CD4-positive, CD25-positive, alpha-beta regulatory T cell (primary cell): ENCODE results near the gene HYDIN. TPM values are rescaled to one million over a fixed set of nuclear protein-coding genes. Genes with fewer than 3 reads are reported as not detected.

ENCODE experiments used
- ATAC-seq, 2 donors: fragments of 150-1000 bp; cut with Tn5 transposase; one replicate each; pipeline ENCODE4 v1.10.0; 2021; ENCODE audit warnings: low read depth in 2 of 2, moderate number of reproducible peaks in 2 of 2, moderate library complexity in 1 of 2
- DNase-seq, 3 donors: peaks; one replicate each; pipeline versions ENCODE4 v3.0.0 to v3.0.0-alpha.2; 2012 to 2022; ENCODE audit warnings: mixed read lengths in 1 of 3
- H3K27ac ChIP-seq: one replicate; pipeline ENCODE4 v1.7.0; 2013; ENCODE audit warnings: mild to moderate bottlenecking, low read length; ENCODE audit not compliant: insufficient read depth, poor library complexity, severe bottlenecking
- H3K27me3 ChIP-seq: one replicate; pipeline ENCODE4 v1.7.0; 2013; ENCODE audit warnings: low read length; ENCODE audit not compliant: control insufficient read depth, insufficient read depth
- H3K36me3 ChIP-seq: one replicate; pipeline ENCODE4 v1.7.0; 2013; ENCODE audit warnings: mild to moderate bottlenecking, low read length, moderate library complexity; ENCODE audit not compliant: control insufficient read depth, insufficient read depth
- H3K4me1 ChIP-seq: 2 replicates; pipeline ENCODE4 v1.7.0; 2013; ENCODE audit warnings: mild to moderate bottlenecking, low read length; ENCODE audit not compliant: insufficient read depth, control insufficient read depth, poor library complexity, severe bottlenecking
- H3K4me3 ChIP-seq: one replicate; pipeline ENCODE4 v1.7.0; 2013; ENCODE audit warnings: low read depth, mild to moderate bottlenecking, low read length, moderate library complexity
- H3K9me3 ChIP-seq, 2 experiments: 1 replicate in 1 of 2; 2 replicates in 1 of 2; pipeline ENCODE4 v1.7.0; 2013; ENCODE audit warnings: low read length in 2 of 2, mild to moderate bottlenecking in 1 of 2, moderate library complexity in 1 of 2; ENCODE audit not compliant: control insufficient read depth in 2 of 2
- H3K27ac Mint-ChIP-seq, 3 donors: one replicate each; pipeline ENCODE4 v1.8.0; 2020 to 2022; ENCODE audit warnings: mild to moderate bottlenecking in 3 of 3, mixed read lengths in 3 of 3, moderate library complexity in 2 of 3
- H3K27me3 Mint-ChIP-seq: one replicate; pipeline ENCODE4 v1.8.0; 2022; ENCODE audit warnings: mild to moderate bottlenecking, mixed read lengths
- H3K36me3 Mint-ChIP-seq: one replicate; pipeline ENCODE4 v1.8.0; 2020; ENCODE audit warnings: mixed read lengths
- H3K4me1 Mint-ChIP-seq, 4 donors: one replicate each; pipeline ENCODE4 v1.8.0; 2020 to 2022; ENCODE audit warnings: mixed read lengths in 4 of 4, mild to moderate bottlenecking in 1 of 4
- H3K4me3 Mint-ChIP-seq, 4 donors: one replicate each; pipeline ENCODE4 v1.8.0; 2020 to 2022; ENCODE audit warnings: mild to moderate bottlenecking in 4 of 4, mixed read lengths in 4 of 4, moderate library complexity in 3 of 4
- H3K9me3 Mint-ChIP-seq, 7 donors: one replicate each; pipeline ENCODE4 v1.8.0; 2020 to 2022; ENCODE audit warnings: mixed read lengths in 7 of 7, mild to moderate bottlenecking in 3 of 7, moderate library complexity in 2 of 7
- polyA plus RNA-seq, 4 donors: library from polyadenylated mRNA; unstranded; fragments of 300-500 nt; fragmentation: Illumina TruSeq; gene quantifications; one replicate each; pipeline ENCODE4 v1.2.3, GENCODE V29; 2021
- total RNA-seq: library from RNA; stranded (reverse); gene quantifications from one replicate; pipeline ENCODE4 v1.2.3, GENCODE V29; 2022

HYDIN gene
- total and polyA plus RNA-seq, 5 donors from 2014 or later = not detected

- no peak for ATAC-seq
- H3K4me3 Mint-ChIP-seq = no peak overlapping the region
- no peak for DNase-seq
- Histone ChIP-seq H3K36me3 (peaks cover 59% of the 10 kb centered on the region), H3K9me3 (no peaks in the 10 kb centered on the region), H3K27me3 (no peaks in the 10 kb centered on the region), H3K4me3 (no peak overlapping the region), H3K4me1 (no peaks in the 10 kb centered on the region), H3K27ac (no peak overlapping the region)
- H3K27me3 Mint-ChIP-seq = no peaks in the 10 kb centered on the region
- H3K36me3 Mint-ChIP-seq = peaks cover 40% of the 10 kb centered on the region
- H3K4me1 Mint-ChIP-seq = no peaks in the 10 kb centered on the region
- H3K9me3 Mint-ChIP-seq = no peaks in the 10 kb centered on the region
- H3K27ac Mint-ChIP-seq = no peak overlapping the region
Measured at GRCh38 chr16:70769131-70769530, 461.4 kb downstream of the HYDIN start.

- peaks cover 40% of the 10 kb centered on the region for H3K36me3 Mint-ChIP-seq
- peaks cover 52% of the 10 kb centered on the region for H3K36me3 ChIP-seq
- DNase-seq = no peak
Measured at GRCh38 chr16:70768203-70768580, 462.3 kb downstream of the HYDIN start.

GRCh38 chr16:70767377-70768202 lies 462.9 kb downstream of the HYDIN start:
- no peaks in the 10 kb centered on the region for H3K9me3 Mint-ChIP-seq
- no peak overlapping the region for H3K27ac ChIP-seq
- H3K9me3 ChIP-seq = no peaks in the 10 kb centered on the region
- H3K4me3 Mint-ChIP-seq = no peak overlapping the region
- H3K36me3 Mint-ChIP-seq = peaks cover 40% of the 10 kb centered on the region
- H3K4me3 ChIP-seq = no peak overlapping the region
- DNase-seq = no peak
- peaks cover 46% of the 10 kb centered on the region for H3K36me3 ChIP-seq
- no peaks in the 10 kb centered on the region for H3K4me1 ChIP-seq
- no peaks in the 10 kb centered on the region for H3K27me3 ChIP-seq
- H3K27me3 Mint-ChIP-seq = no peaks in the 10 kb centered on the region
- no peaks in the 10 kb centered on the region for H3K4me1 Mint-ChIP-seq
- H3K27ac Mint-ChIP-seq = peak overlapping the region in 1 of 3 donors; percentile 46
- ATAC-seq = no peak

More at GRCh38 chr16:70768203-70768580, 462.3 kb downstream of the HYDIN start:
- no peaks in the 10 kb centered on the region for H3K4me1 ChIP-seq
- no peaks in the 10 kb centered on the region for H3K27me3 ChIP-seq
- H3K4me3 ChIP-seq = no peak overlapping the region
- H3K27ac ChIP-seq = no peak overlapping the region
- H3K27me3 Mint-ChIP-seq = no peaks in the 10 kb centered on the region
- no peaks in the 10 kb centered on the region for H3K9me3 Mint-ChIP-seq
- H3K9me3 ChIP-seq = no peaks in the 10 kb centered on the region
- ATAC-seq = no peak
- no peaks in the 10 kb centered on the region for H3K4me1 Mint-ChIP-seq
- peak overlapping the region in 1 of 3 donors; percentile 46 for H3K27ac Mint-ChIP-seq
- no peak overlapping the region for H3K4me3 Mint-ChIP-seq

GRCh38 chr16:70766658-70767057 lies 463.9 kb downstream of the HYDIN start:
- Histone ChIP-seq H3K27ac (no peak overlapping the region), H3K36me3 (peaks cover 42% of the 10 kb centered on the region), H3K9me3 (no peaks in the 10 kb centered on the region), H3K4me3 (no peak overlapping the region), H3K27me3 (no peaks in the 10 kb centered on the region), H3K4me1 (no peaks in the 10 kb centered on the region)
- Mint-ChIP-seq H3K4me3 (no peak overlapping the region), H3K9me3 (no peaks in the 10 kb centered on the region), H3K4me1 (no peaks in the 10 kb centered on the region), H3K36me3 (peaks cover 37% of the 10 kb centered on the region), H3K27me3 (no peaks in the 10 kb centered on the region), H3K27ac (no peak overlapping the region)
- DNase-seq (no peak), ATAC-seq (no peak)

GRCh38 chr16:70766176-70766575 lies 464.3 kb downstream of the HYDIN start:
- Histone ChIP-seq H3K36me3 (peaks cover 45% of the 10 kb centered on the region), H3K4me1 (no peaks in the 10 kb centered on the region), H3K27ac (no peak overlapping the region), H3K9me3 (no peaks in the 10 kb centered on the region), H3K4me3 (no peak overlapping the region), H3K27me3 (no peaks in the 10 kb centered on the region)
- Mint-ChIP-seq H3K27me3 (no peaks in the 10 kb centered on the region), H3K4me1 (no peaks in the 10 kb centered on the region), H3K27ac (no peak overlapping the region), H3K9me3 (no peaks in the 10 kb centered on the region), H3K4me3 (no peak overlapping the region), H3K36me3 (peaks cover 40% of the 10 kb centered on the region)
- no peak for DNase-seq
- no peak for ATAC-seq

GRCh38 chr16:70765491-70765890 lies 465.0 kb downstream of the HYDIN start:
- no peak for ATAC-seq
- DNase-seq = no peak
- Mint-ChIP-seq H3K27me3 (no peaks in the 10 kb centered on the region), H3K4me1 (no peaks in the 10 kb centered on the region), H3K36me3 (peaks cover 39% of the 10 kb centered on the region), H3K27ac (no peak overlapping the region), H3K4me3 (no peak overlapping the region), H3K9me3 (no peaks in the 10 kb centered on the region)
- Histone ChIP-seq H3K9me3 (no peaks in the 10 kb centered on the region), H3K4me3 (no peak overlapping the region), H3K36me3 (peaks cover 44% of the 10 kb centered on the region), H3K27ac (no peak overlapping the region), H3K27me3 (no peaks in the 10 kb centered on the region), H3K4me1 (no peaks in the 10 kb centered on the region)

- Mint-ChIP-seq H3K27me3 (no peaks in the 10 kb centered on the region), H3K36me3 (peaks cover 40% of the 10 kb centered on the region), H3K27ac (no peak overlapping the region), H3K4me1 (peaks cover 0 to under 1% (median 0%) of the 10 kb centered on the region in 4 donors), H3K9me3 (no peaks in the 10 kb centered on the region), H3K4me3 (no peak overlapping the region)
- Histone ChIP-seq H3K4me3 (no peak overlapping the region), H3K27me3 (no peaks in the 10 kb centered on the region), H3K27ac (no peak overlapping the region), H3K36me3 (peaks cover 45% of the 10 kb centered on the region), H3K4me1 (no peaks in the 10 kb centered on the region), H3K9me3 (no peaks in the 10 kb centered on the region)
- DNase-seq = no peak
- no peak for ATAC-seq
Measured at GRCh38 chr16:70764632-70765031, 465.9 kb downstream of the HYDIN start.

- Mint-ChIP-seq H3K36me3 (peaks cover 33% of the 10 kb centered on the region), H3K4me1 (peaks cover 0 to 2% (median 0%) of the 10 kb centered on the region in 4 donors), H3K9me3 (no peaks in the 10 kb centered on the region), H3K27ac (no peak overlapping the region), H3K4me3 (no peak overlapping the region), H3K27me3 (no peaks in the 10 kb centered on the region)
- DNase-seq = no peak
- Histone ChIP-seq H3K27me3 (no peaks in the 10 kb centered on the region), H3K9me3 (no peaks in the 10 kb centered on the region), H3K4me3 (no peak overlapping the region), H3K27ac (no peak overlapping the region), H3K36me3 (peaks cover 40% of the 10 kb centered on the region), H3K4me1 (no peaks in the 10 kb centered on the region)
- no peak for ATAC-seq
Measured at GRCh38 chr16:70760221-70760620, 470.3 kb downstream of the HYDIN start.
